Prostate gland (tissue), 2 donors: ENCODE data around the gene BRICD5. TPM values are rescaled to one million over a fixed set of nuclear protein-coding genes. Genes with fewer than 3 reads are reported as not detected.

Experiments
- DNase-seq: peaks from one replicate; pipeline ENCODE4 v3.0.0-alpha.2; 2019; ENCODE audit warnings: low spot score
- H3K27ac ChIP-seq, 2 donors: fragments of 200-600 bp; sonication (generic); 2 replicates each; pipeline ENCODE4 v1.5.1; 2017 to 2019
- H3K27me3 ChIP-seq: fragments of 200-600 bp; sonication (generic); replicated peaks from 2 replicates; pipeline ENCODE4 v1.5.1; 2019; ENCODE audit not compliant: insufficient read depth
- H3K36me3 ChIP-seq, 2 donors: fragments of 200-600 bp; sonication (generic); 1 replicate in 1 of 2; 2 replicates in 1 of 2; pipeline versions ENCODE4 v1.5.1 to v1.8.1; 2017 to 2019
- H3K4me1 ChIP-seq: fragments of 200-600 bp; sonication (generic); replicated peaks from 2 replicates; pipeline ENCODE4 v1.5.1; 2019
- H3K4me3 ChIP-seq, 2 donors: fragments of 200-600 bp; sonication (generic); 2 replicates each; pipeline ENCODE4 v1.5.1; 2017 to 2019
- H3K9me3 ChIP-seq: fragments of 200-600 bp; sonication (generic); 2 replicates; pipeline ENCODE4 v1.5.1; 2017
- POLR2A ChIP-seq: fragments of 450-650 bp; IDR thresholded peaks from one replicate; pipeline ENCODE4 v1.6.1; 2016; ENCODE audit warnings: antibody characterized with exemption, mild to moderate bottlenecking
- POLR2AphosphoS5 ChIP-seq: sonication (generic); formaldehyde crosslinking; IDR thresholded peaks from one replicate; pipeline ENCODE4 v1.6.1; 2017; ENCODE audit warnings: antibody characterized with exemption
- WGBS: methylation state at CpG from one replicate; pipeline ENCODE4 v1.1.5; 2018; 5-methylcytosine and 5-hydroxymethylcytosine counted together
- intact Hi-C: fragments of 100-400 bp; cut with DNase I; formaldehyde crosslinking; loops from one replicate; pipeline ENCODE4 v1.14.2; 2022
- total RNA-seq, 2 donors: library from RNA; depleted of rRNA; stranded (reverse); fragments of >200 nt; gene quantifications; one replicate each; pipeline ENCODE4 v1.1.0, GENCODE V29; 2016
- TF ChIP-seq, protein P1 (sequence below), 4 experiments: fragments of 200-600 bp in 2 of 4; fragments of 450-650 bp in 2 of 4; sonication (generic) in 2 of 4; IDR thresholded peaks; 1 replicate in 3 of 4; 2 replicates in 1 of 4; pipeline ENCODE4 v1.5.1; 2016 to 2019; ENCODE audit warnings: antibody characterized with exemption in 4 of 4, mild to moderate bottlenecking in 2 of 4, moderate library complexity in 2 of 4

BRICD5 gene
- total RNA-seq, 2 donors from 2014 or later, result 18.4 to 26.2 TPM

GRCh38 chr16:2195322-2196161 is 15.1 kb downstream of the BRICD5 start:
- 2% methylated on average over 35 of the region's 49 CpGs for WGBS
- no peak for DNase-seq
- Histone ChIP-seq H3K27me3 (no peaks in the 10 kb centered on the region), H3K27ac (no peak overlapping the region), H3K4me1 (no peaks in the 10 kb centered on the region), H3K9me3 (no peaks in the 10 kb centered on the region), H3K4me3 (peak overlapping the region; percentile 35 to 45), H3K36me3 (no peaks in the 10 kb centered on the region)
- intact Hi-C loops, result no loop called here
- TF ChIP-seq POLR2A (no peak), POLR2AphosphoS5 (no peak)
- TF ChIP-seq, protein P1, sequence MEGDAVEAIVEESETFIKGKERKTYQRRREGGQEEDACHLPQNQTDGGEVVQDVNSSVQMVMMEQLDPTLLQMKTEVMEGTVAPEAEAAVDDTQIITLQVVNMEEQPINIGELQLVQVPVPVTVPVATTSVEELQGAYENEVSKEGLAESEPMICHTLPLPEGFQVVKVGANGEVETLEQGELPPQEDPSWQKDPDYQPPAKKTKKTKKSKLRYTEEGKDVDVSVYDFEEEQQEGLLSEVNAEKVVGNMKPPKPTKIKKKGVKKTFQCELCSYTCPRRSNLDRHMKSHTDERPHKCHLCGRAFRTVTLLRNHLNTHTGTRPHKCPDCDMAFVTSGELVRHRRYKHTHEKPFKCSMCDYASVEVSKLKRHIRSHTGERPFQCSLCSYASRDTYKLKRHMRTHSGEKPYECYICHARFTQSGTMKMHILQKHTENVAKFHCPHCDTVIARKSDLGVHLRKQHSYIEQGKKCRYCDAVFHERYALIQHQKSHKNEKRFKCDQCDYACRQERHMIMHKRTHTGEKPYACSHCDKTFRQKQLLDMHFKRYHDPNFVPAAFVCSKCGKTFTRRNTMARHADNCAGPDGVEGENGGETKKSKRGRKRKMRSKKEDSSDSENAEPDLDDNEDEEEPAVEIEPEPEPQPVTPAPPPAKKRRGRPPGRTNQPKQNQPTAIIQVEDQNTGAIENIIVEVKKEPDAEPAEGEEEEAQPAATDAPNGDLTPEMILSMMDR (IDR thresholded peaks at IDR 0.05), result no peak

- TF ChIP-seq POLR2A (no peak), POLR2AphosphoS5 (peak; percentile 19)
- TF ChIP-seq, protein P1 (IDR thresholded peaks at IDR 0.05), result peak in 3 of 4 experiments; percentile 41 to 63 (median 57)
- Histone ChIP-seq H3K9me3 (no peaks in the 10 kb centered on the region), H3K36me3 (no peaks in the 10 kb centered on the region), H3K4me3 (no peak overlapping the region), H3K27me3 (no peaks in the 10 kb centered on the region), H3K27ac (no peak overlapping the region), H3K4me1 (no peaks in the 10 kb centered on the region)
- peak; percentile 48 for DNase-seq
- intact Hi-C loops, result no loop called here
- 22% methylated on average over 10 of the region's 10 CpGs for WGBS
These were observed 15.8 kb downstream of the BRICD5 start for GRCh38 chr16:2194852-2195321.

- TF ChIP-seq POLR2A (no peak), POLR2AphosphoS5 (no peak)
- TF ChIP-seq, protein P1 (IDR thresholded peaks at IDR 0.05), result no peak
- intact Hi-C loops, result no loop called here
- 67% methylated on average over 16 of the region's 16 CpGs for WGBS
- Histone ChIP-seq H3K27ac (no peak overlapping the region), H3K9me3 (no peaks in the 10 kb centered on the region), H3K4me1 (no peaks in the 10 kb centered on the region), H3K36me3 (no peaks in the 10 kb centered on the region), H3K4me3 (no peak overlapping the region), H3K27me3 (no peaks in the 10 kb centered on the region)
- DNase-seq, result no peak
These were observed 16.4 kb downstream of the BRICD5 start for GRCh38 chr16:2194166-2194834.

GRCh38 chr16:2191446-2191706 is 19.3 kb downstream of the BRICD5 start:
- Histone ChIP-seq H3K4me3 (no peak overlapping the region), H3K27me3 (no peaks in the 10 kb centered on the region), H3K36me3 (no peaks in the 10 kb centered on the region), H3K27ac (no peak overlapping the region), H3K4me1 (no peaks in the 10 kb centered on the region), H3K9me3 (no peaks in the 10 kb centered on the region)
- no peak for DNase-seq
- intact Hi-C loops, result no loop called here
- 75% methylated on average over 11 of the region's 11 CpGs for WGBS
- TF ChIP-seq POLR2A (no peak), POLR2AphosphoS5 (no peak)
- TF ChIP-seq, protein P1 (IDR thresholded peaks at IDR 0.05), result no peak
